ENCODE results near the gene SLC22A6. TPM values are rescaled to one million over a fixed set of nuclear protein-coding genes. Genes with fewer than 3 reads are reported as not detected.
"Not testable (repeated sequence)": the region's sequence is repeated elsewhere in the genome, so short reads cannot be mapped to it uniquely, and the experiment has no call there.

The SLC22A6 gene
- total RNA-seq, 4 donors from 2014 or later, result not detected

DNA sequence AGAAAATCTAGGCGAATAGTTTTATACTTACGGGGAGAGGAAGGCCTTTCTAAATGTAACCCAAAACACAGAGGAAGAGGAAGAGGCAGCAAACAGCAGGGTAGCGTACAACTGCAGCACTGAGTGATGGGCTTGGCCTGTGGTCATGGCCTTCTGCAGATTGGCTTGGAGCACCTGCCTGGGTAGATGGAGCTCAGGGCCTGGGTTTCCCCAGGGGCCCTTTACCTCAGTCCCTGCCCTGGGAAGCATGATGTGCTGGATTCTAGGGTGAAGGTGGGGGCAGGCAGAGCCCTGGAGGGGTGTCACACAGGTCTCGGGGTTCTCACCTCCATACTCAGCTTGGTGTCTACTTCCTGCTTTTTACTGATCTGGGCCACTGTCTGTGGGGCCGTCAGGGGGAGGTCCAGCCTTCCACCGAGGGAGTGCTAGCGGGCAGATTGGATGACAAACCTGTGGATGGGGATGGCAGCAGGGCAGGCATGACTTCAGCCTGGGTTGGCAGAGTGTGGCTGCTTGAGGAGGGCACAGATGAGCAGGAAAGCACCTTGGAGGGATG lies 35.9 kb downstream of the SLC22A6 start:
- Histone ChIP-seq H3K4me1 (no peaks in the 10 kb centered on the region), H3K27me3 (no peaks in the 10 kb centered on the region), H3K36me3 (no peaks in the 10 kb centered on the region), H3K4me3 (no peak overlapping the region), H3K27ac (no peak overlapping the region), H3K9me3 (no peaks in the 10 kb centered on the region)
- intact Hi-C loops (cut with DNase I), result no loop called here
- no peak for DNase-seq
- WGBS, 2 donors, result 79 to 88% methylated on average over 5 of the region's 7 CpGs
- TF ChIP-seq POLR2A (IDR thresholded peaks at IDR 0.05), result no peak
- TF ChIP-seq, protein P1, sequence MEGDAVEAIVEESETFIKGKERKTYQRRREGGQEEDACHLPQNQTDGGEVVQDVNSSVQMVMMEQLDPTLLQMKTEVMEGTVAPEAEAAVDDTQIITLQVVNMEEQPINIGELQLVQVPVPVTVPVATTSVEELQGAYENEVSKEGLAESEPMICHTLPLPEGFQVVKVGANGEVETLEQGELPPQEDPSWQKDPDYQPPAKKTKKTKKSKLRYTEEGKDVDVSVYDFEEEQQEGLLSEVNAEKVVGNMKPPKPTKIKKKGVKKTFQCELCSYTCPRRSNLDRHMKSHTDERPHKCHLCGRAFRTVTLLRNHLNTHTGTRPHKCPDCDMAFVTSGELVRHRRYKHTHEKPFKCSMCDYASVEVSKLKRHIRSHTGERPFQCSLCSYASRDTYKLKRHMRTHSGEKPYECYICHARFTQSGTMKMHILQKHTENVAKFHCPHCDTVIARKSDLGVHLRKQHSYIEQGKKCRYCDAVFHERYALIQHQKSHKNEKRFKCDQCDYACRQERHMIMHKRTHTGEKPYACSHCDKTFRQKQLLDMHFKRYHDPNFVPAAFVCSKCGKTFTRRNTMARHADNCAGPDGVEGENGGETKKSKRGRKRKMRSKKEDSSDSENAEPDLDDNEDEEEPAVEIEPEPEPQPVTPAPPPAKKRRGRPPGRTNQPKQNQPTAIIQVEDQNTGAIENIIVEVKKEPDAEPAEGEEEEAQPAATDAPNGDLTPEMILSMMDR (IDR thresholded peaks at IDR 0.05), result no peak

- intact Hi-C loops (cut with DNase I); H3K4me3 ChIP-seq; H3K27me3 ChIP-seq; DNase-seq; H3K9me3 ChIP-seq; H3K36me3 ChIP-seq; H3K27ac ChIP-seq; H3K4me1 ChIP-seq: not testable (repeated sequence)
- 97 to 98% methylated on average over 10 of the region's 10 CpGs for whole genome bisulfite sequencing, 2 donors
Observed at GRCh38 chr11:62945538-62945937, 39.2 kb downstream of the SLC22A6 start.

DNA sequence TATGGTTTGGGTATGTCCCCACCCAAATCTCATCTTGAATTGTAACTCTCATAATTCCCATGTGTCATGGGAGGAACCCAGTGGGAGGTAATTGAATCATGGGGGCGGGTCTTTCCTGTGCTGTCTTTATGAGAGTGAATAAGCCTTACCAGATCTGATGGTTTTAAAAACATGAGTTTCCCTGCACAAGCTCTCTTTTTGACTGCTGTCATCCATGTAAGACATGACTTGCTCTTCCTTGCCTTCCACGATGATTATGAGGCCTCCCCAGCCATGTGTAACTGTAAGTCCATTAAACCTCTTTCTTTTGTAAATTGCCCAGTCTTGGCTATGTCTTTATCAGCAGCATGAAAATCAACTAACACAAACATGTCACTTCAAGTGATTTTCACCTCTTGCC lies 47.2 kb downstream of the SLC22A6 start:
- intact Hi-C loops (cut with DNase I); H3K27me3 ChIP-seq; H3K4me3 ChIP-seq; H3K4me1 ChIP-seq; H3K27ac ChIP-seq; DNase-seq; H3K9me3 ChIP-seq; H3K36me3 ChIP-seq: not testable (repeated sequence)
- 85 to 88% methylated on average over 2 of the region's 2 CpGs for WGBS, 2 donors

DNA sequence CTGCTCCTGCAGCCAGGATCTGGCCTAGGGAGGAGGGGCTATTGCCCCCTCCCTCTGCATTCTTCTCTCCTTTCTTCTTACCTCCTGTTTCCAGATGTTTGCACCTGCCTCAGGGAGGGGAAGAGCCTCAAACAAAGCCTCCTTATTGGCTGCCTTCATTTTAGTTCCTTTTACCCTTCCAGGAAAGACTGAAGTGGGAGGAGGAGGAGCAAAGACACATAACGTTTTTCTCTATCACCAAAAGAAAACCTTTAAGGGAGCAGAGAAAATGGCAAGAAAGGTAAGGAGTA lies 50.3 kb downstream of the SLC22A6 start:
- Histone ChIP-seq H3K27me3 (peaks cover 0 to 6% (median 0%) of the 10 kb centered on the region in 4 donors), H3K36me3 (no peaks in the 10 kb centered on the region), H3K27ac (no peak overlapping the region), H3K4me1 (peaks cover 0 to 9% (median 0%) of the 10 kb centered on the region in 3 donors), H3K9me3 (no peaks in the 10 kb centered on the region), H3K4me3 (no peak overlapping the region)
- WGBS, 2 donors, result 33 to 50% methylated on average over 1 of the region's 1 CpG
- no peak for DNase-seq
- TF ChIP-seq POLR2A (IDR thresholded peaks at IDR 0.05), result no peak
- TF ChIP-seq, protein P1 (IDR thresholded peaks at IDR 0.05), result no peak
- intact Hi-C loops (cut with DNase I), result no loop called here

DNA sequence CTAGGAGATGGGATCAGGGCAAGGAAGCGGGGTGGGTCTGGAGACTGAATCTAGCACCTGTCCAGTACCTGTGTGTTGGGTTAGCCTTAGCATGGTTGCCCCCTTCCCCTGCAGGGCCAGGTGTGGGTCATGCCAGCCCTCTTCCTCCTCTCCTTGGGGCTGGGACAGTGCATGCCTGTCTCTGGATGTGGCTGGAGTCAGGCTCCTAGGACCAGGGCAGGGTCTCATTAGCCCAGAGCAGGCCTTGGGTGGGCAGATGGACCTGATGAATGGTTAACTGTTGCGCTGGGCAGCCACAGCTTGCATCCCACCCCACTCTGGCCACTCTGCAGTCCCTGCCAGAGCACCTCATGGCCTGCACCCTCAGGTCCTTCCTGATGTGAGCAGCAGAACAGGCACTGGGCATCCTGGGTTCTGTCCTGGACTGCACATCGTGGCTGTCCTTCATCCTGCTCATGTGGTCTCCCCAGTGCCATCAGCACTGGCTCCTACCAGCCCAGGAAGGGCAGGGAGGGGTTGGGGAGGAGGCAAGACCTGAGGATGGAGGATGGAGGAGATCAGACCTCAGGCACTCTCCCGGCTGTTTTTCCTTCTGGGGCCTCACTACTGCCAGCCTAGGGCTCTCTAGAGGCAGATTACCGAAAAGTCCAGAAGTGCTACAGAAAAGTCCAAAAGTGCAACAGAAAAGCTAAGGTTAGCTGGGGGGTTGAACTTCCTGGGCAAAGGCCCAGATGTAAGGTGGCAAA lies 50.8 kb downstream of the SLC22A6 start:
- Histone ChIP-seq H3K27me3 (peaks cover 0 to 10% (median 0%) of the 10 kb centered on the region in 4 donors), H3K4me3 (no peak overlapping the region), H3K27ac (no peak overlapping the region), H3K9me3 (no peaks in the 10 kb centered on the region), H3K4me1 (peaks cover 0 to 9% (median 0%) of the 10 kb centered on the region in 3 donors), H3K36me3 (no peaks in the 10 kb centered on the region)
- no peak for DNase-seq
- 89% methylated on average over 4 of the region's 5 CpGs; no CpG with 5 or more reads in 1 of the 2 donors for WGBS, 2 donors
- no peak for TF ChIP-seq POLR2A (IDR thresholded peaks at IDR 0.05)
- TF ChIP-seq, protein P1 (IDR thresholded peaks at IDR 0.05), result no peak
- intact Hi-C loops (cut with DNase I), result no loop called here

DNA sequence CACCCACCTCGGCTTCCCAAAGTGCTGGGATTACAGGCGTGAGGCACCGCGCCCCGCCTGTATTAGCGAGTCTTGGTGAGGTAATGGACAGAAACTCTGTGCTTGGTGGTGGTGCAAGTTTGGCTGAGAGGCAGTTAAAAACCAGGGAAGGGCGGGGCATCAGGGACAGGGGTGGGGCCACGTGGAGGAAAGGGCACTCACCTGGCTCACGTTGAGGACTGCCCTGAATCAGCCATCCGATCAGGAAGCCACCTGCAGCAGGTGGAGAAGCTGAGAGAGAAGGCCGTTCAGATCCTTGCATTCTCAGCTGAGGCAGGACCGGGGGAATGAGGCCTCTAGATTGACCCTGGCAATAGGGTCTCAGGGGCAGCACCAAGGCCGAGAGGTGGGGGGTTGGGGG lies 51.5 kb downstream of the SLC22A6 start:
- H3K27me3 ChIP-seq, result peaks cover 0 to 17% (median 0%) of the 10 kb centered on the region in 4 donors
- WGBS, 2 donors, result 55 to 67% methylated on average over 1 to 5 of the region's 13 CpGs
- intact Hi-C loops (cut with DNase I), result no loop called here
- peaks cover 0 to 9% (median 0%) of the 10 kb centered on the region in 3 donors for H3K4me1 ChIP-seq
- DNase-seq, result no peak
- TF ChIP-seq, protein P1 (IDR thresholded peaks at IDR 0.05), result no peak
- no peak for TF ChIP-seq POLR2A (IDR thresholded peaks at IDR 0.05)
- H3K9me3 ChIP-seq, result no peaks in the 10 kb centered on the region
- H3K4me3 ChIP-seq, result no peak overlapping the region
- H3K27ac ChIP-seq, result no peak overlapping the region
- H3K36me3 ChIP-seq, result no peaks in the 10 kb centered on the region
